A375 (cell line): ENCODE data around the gene KIAA2012. TPM values are rescaled to one million over a fixed set of nuclear protein-coding genes. Genes with fewer than 3 reads are reported as not detected.

Experiments used
- small RNA-seq: library from RNA; depleted of rRNA; stranded (forward); fragments of <200 nt; gene quantifications from one replicate; pipeline ENCODE3, GENCODE V24; 2014
- total RNA-seq: library from RNA; depleted of rRNA; stranded (reverse); fragments of >200 nt; shearing (Covaris generic); gene quantifications from 2 replicates; pipeline ENCODE4 v1.2.3, GENCODE V29; 2014; rRNA removed

The KIAA2012 gene
- total RNA-seq: 0.08 TPM in 1 of 2 replicates, not detected in the other

GRCh38 chr2:202072737-202073401, at the start of gene KIAA2012:
TSS of gene KIAA2012 (plus strand) at chr2:202073255. CDS start at chr2:202073628, 373 bp downstream.

GRCh38 chr2:202033317-202034248, 39.5 kb upstream of the KIAA2012 start, which contains the start of gene FZD7:
TSS of gene FZD7 (plus strand) at chr2:202033855. CDS start at chr2:202034648, 793 bp downstream.

GRCh38 chr2:202238234-202239197, 165.5 kb downstream of the KIAA2012 start, which contains the start of gene SUMO1:
TSS of gene SUMO1 (minus strand) at chr2:202238597. CDS start at chr2:202238451, 146 bp downstream.

Small RNA genes within 50 kb of the gene (small RNA-seq; reads per million reads assigned to genes)
- gene AC079354.2: not detected

Other genes with a start within 250 kb of the KIAA2012 start
- gene FZD7, start 39.4 kb upstream of the KIAA2012 start, total RNA-seq: 13.5 and 14.6 TPM in 2 replicates
- gene SUMO1, start 165.3 kb downstream of the KIAA2012 start, total RNA-seq: 102 and 113 TPM in 2 replicates
- gene NOP58, start 192.5 kb downstream of the KIAA2012 start, total RNA-seq: 104 and 125 TPM in 2 replicates